Left hindlimb (tissue), 1 donor: Measurements from ENCODE around the gene ANO2.
A peak's percentile ranks its signal among the peaks of the same experiment; 100 is the strongest.

Experiments
- DNase-seq: peaks from one replicate; pipeline ENCODE4 v3.0.0-alpha.2; 2018

ANO2 gene

DNA sequence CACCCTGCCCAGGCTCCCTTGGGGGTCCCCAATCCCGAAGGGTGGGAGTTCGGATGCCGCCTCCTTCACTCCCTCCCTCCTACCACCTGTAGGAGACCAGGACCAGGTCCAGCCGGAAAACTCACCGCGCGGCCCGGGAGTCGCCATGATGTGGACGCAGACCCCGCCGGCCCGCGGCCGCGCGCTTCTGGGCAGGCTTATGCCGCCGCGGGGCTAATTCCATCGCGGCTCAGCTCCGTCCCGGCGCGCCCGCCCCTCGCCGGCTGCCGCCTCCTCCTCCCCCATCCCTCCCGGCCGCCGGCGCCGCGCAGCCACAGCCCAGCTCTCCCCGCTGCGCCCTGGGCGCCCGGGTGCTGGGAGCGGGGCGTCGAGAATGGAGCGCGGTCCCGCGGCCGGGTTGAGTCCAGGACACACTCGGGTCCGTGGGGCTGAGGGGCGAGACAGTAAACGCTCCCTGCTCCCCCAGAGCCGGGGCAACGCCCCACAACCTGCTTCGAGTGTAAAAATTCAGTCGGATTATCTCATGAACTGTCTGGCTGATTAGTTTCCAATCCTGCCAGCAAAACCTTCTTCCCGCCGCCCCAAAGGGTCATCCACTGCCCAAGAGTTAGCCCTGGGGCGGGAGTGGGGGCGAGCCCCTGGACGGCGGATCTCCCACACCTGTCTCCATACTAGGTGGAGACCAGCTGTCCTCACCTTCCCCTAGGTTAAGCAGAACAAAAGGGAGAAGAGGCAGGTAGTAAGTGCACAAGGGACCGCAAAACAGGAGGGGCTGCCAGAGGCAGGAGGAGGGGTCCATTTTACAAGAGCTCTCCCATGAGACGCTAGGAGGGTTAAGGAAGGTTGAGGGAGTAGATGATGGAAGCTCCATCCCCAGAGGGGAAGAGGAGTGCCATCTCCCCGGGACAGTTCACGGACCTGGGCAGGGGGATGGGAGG lies at the start of gene ANO2:
Gene ANO2, minus strand, starts transcription at position 189 of the 938 bp plus-strand sequence. Its CDS starts 42 bp downstream, at position 147.
- DNase-seq, result peak; percentile 49

DNA sequence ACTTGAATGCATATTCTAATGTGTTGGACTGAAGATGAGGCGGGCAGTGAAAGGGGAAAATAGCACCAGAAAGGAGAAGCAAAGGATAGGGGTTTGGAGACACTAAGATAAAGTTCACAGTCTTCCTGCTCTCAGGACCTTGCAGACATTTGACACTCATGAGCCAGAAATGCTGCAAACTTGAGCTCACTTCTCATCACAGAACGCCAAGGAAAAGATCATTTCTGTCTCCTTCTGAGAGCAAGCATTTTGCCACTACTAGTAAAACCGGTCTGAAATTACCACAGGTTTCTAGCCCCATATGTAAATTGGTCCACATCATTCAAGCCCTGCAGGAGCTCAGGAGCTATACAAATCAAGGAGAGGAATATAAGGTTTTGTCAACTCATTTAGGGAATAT lies 44.6 kb upstream of the ANO2 start:
- no peak for DNase-seq

DNA sequence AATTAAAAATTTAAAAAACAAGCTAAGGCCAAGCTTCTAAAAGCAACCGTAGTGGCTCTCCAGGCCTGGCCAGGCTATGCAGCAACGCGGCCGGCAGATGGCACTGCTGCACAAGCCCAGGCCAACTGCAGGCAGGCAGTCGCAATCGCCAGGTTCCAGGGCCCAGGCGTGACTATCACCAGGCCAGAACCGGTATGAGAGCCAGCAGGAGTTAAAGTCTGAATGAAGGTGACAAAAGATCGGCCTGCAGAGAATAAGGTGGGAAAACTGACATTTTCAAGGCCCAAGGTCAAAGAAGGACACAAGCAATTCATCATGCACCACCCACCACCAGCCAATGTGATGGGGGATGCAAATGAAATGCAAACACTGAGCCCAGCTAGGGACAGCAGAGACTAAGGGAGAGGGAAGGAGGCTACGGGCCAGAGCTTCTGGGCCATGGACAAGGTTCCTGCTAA lies 43.6 kb upstream of the ANO2 start:
- peak; percentile 69 for DNase-seq

DNA sequence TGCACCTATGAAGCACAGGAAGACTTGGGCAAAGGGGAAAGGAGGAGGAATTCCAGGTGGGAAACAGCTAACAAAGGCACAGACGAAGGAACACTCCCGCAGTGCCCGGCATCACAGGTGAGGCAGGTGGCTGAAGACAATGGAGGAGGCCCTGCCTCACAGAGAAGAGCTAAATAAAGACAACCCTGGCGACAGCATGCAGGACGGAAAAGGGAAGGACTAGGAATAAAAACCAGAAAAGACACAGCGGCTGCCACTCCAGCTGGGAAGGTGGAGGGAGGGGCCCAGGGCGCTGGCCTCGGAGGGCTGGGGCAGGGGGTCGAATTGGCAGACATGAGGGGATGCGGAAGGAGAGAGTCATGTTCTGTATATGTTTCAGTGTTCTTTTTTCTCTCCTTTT lies 43.0 kb upstream of the ANO2 start:
- no peak for DNase-seq

DNA sequence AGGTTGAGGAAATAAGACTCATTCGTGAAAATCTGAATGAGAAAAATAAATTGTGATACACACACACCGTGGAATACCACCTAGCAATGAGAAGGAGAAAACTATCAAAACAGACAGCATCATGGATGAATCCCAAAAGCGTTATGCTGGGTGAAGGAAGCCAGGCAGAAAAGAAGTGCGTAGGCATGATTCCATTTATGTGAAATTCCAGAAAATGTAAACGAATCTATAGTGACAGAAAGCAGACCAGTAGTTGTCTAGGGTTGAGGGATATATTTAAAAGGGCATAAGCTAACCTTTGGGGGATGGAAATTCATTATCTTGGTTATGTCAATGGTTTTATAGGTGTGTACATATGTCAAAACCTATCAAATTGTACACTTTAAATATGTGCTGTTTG lies 42.5 kb upstream of the ANO2 start:
- no peak for DNase-seq

DNA sequence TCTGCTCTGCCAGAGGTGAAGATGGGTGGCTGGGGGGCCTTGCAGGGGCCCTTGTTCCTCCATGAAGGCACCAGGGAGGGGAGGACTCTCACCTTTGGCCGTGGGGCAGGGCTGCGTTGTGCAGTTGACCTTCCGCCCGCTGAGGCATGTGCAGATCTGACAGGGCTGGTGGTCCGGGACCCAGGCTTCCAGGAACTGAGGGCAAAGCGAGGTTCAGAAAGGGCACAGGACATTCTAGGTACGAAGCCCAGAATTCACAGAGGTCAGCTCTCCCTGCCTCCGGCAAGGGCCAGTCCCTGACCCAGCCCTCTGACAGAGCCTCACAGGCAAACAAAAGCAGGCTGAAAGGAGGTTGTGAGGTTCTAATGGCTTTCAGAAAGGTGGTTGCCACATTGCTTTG lies 40.4 kb upstream of the ANO2 start:
- DNase-seq, result no peak

DNA sequence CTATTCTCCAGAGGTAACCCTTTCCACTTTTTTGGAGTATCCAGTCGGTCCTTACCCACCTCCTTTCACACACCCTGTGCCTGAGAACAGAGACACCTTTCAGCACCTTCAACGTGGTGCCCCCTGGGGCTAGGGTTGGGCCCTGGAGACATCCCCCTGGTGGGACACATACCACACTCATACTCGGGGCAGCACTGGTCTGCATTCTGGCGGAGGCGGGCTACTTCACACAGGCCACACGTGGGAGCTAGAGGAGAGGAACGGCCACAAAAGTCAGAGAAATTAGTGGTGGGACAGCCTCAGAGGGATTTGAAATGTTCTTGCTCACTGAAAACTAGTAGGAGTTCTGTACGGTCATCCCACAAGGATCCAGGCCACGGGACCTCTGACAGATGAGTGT lies 39.8 kb upstream of the ANO2 start:
- DNase-seq, result no peak

DNA sequence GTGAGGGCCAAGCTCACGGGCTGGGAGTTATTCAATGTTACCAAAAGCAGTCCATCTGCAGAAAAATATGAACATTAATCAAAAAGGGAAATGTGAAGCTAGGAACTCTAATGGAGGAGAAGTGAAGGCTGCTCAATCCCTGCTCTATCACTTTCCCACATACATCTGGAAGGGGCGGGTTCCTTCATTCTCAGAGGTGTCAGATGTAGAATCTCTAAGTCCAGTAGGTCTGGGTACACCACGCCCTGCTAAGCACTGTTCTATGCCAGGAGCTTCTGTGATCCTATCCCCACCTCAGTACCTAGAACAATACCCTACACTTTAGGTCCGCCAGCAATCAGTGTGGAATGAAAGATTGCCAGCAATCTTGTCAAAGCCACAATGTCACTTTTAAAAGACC lies 37.0 kb upstream of the ANO2 start:
- DNase-seq, result no peak

DNA sequence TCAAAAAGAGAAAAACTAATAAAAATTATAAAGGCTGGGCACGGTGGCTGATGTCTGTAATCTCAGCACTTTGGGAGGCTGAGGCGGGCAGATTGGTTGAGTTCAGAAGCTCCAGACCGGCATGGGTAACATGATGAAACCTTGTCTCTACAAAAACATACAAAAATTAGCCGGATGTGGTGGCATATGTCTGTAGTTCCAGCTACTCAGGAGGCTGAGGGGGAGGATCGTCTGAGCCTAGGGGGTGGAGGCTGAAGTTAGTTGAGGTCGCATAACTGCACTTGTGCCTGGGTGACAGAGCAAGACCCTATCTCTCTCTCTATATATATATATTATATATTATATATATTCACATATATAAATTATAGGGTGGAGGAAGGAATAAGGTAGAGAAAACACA lies 32.5 kb upstream of the ANO2 start:
- DNase-seq, result no peak

DNA sequence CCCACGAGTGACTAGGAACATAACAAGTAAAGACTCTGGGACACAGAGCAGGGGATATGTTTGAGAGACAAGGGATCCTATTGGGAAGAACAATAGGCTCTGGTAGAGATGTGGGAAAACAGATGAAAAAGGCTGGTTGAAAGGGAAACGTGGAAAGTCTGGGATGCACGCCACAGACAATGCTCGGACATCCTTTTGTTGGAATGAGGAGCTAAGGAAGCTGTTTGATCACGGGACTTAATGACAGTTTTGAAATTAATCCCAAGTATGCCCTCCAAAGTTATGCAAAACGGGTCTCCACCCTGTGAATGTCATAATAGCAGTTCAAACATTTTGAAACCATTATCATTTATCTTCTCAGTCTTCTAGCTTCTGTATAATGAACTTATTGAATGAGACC lies 31.7 kb upstream of the ANO2 start:
- DNase-seq, result no peak

DNA sequence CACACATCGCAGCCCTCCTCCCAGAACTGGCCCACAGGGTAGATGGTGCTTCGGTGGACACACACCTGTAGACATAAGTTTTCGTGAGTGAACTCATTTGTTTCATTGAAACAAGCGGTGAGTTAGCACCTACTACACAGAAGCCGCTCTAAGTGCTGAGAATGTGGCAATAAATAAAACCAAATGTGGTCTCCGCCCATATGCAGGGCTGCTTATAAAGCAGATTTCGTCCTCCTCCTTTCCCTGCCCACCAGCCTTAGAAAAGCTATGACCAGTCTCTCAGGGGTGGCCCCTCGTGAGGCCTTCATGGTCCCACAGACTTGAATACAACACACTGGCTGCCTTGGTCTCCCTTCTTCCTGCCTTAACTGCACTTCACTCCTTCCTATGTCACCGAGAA lies 31.1 kb upstream of the ANO2 start:
- no peak for DNase-seq

DNA sequence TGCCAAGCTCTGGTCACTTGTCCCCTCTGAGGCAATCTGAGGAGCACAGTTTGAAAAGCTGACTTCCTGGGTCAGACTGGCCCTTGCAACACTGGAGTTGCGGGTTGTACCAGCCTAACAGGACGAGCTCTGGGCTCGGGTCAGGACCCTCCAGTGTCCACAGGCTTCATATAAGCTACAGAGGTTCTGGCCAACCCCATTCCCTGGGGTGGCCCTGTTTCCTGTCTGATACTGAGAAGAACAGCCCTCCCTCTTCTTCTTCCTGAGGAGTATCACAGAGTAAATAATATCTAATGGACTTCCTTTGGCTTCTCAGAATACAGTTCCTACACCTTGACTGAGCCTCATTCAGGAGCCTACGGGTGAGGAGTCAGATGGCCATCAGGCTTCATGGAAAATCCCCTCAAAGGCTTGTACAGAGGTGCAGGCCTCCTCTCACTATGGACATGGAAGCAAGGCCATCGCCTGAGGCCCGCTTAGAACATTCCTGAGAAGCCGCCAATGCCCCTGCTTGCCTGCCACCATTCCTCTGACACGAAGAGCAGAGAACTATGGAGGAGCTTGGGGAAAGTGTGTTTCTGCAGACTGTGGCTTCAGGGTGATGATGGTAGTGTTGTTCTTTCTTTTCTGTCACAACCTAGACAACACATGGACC lies 28.5 kb upstream of the ANO2 start:
- DNase-seq, result no peak

DNA sequence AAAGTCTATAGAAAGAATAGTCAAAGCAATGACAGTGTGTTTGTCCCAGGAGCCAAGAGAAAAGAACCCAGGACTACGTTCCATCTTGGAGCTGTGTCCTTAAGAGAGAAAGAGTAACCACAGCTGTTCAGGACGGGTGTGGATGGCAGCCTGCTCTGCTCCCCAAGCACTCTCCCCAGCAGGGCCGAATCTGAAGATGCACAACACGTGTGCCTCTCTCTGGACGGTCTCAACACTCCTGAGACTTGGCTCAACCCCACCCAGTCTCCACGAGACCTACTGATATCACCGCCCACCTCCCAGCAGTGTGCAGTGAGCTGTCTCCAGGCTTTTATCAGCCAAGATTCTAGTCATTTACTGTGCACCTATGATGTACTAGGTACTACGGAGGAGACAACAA lies 27.3 kb upstream of the ANO2 start:
- no peak for DNase-seq

DNA sequence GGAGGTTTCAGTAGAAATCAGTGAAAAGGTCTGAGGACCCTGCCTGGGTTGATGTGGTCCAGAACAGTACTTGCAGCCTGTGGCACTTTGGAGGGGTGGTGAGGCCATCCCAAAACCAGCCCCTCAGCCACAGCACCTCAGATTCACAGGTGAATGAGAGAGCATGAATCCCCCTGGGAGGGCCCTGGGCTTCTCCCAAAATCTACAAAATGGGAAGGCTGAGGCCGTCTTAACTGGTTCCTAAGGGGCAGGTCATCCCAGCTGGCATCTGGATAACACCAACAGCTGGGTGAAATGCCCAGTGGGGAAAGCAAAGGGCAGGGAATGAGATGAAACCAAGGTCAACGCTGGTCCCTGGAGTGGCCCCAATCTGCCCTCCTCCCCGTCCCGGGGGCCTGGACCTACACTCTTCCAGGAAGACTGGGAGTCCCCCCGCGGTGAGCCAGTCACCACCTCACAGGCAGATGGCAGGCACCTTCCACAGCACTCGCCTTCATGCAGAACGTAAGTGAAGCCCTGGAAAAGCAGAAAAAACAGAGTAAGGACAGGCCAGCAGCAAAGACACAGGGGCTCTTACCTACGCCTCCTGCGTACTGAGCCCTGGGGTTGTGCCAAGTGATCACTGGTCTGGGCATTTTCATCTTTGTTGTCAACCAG lies 26.3 kb upstream of the ANO2 start:
- DNase-seq, result no peak

DNA sequence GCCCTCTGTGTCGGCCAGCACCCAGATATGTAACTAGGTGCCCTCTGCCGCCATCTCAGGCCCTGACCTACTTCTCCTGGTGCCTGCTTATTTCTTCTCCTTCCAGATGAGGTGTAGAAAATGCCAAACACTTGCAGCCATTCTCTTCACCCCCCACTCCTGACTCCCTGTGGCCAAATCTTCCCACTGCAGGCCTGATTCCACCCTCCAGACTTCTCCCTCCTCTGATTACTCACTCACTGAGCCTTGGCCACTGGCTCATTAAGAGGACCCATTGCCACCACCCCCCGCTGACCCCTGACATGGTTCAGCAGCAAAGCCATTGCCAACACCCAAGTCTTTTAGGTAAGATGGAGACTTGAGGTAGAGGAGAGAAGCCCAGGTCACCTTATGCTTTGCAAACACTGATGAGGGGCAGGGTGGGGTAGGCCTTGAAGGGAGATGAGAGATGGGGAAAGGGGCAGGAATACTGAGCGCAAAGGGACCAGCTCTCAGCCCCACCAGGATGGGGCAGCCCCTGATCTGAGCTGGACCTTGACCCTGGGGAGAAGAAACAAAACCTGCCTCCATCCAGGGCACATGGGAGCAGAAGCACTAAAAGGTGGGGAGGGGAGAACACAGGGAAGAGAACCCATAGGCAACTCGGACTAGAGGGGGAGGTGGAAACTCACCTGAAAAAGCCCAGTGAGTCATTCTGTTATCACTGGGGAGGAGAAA lies 25.1 kb upstream of the ANO2 start:
- no peak for DNase-seq

DNA sequence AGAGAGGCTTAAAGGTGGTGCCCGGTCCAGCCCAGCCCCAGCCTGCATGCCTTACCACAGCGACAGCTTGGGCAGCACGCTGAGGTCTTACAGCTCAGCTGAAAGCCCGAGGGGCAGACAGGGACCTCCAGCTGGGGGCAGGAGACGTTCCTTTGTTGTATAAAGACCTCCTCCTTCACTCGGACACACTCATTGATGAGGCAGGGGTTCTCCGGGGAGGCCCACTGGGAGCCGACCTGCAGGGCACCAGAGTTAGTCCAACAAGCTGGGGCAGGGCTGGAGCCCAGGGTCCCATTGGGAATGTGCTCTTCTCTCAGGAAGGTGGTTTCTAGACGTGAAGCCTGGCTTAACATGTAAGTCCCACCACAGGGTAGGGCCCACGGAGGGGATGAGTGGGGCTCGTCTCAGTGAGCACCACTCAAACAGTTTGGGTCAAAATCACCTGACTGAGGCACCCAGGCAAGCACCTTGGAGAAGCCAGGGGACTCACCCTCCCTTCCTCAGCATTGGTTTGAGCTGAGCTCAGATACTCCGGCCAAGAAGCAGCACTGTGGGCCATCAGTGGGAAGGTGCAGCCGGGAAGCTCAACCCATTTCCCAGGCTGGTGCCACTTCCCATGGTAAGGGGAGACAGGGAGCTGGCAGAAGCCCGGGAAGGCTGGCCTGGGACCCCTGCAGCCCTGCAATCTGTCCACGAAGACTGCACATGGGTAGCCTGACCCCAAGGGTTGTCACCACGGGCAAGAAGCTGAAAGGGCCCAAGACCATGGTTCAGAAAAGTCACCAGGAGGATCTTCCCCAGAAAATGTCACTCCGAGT lies 24.3 kb upstream of the ANO2 start:
- DNase-seq, result no peak

DNA sequence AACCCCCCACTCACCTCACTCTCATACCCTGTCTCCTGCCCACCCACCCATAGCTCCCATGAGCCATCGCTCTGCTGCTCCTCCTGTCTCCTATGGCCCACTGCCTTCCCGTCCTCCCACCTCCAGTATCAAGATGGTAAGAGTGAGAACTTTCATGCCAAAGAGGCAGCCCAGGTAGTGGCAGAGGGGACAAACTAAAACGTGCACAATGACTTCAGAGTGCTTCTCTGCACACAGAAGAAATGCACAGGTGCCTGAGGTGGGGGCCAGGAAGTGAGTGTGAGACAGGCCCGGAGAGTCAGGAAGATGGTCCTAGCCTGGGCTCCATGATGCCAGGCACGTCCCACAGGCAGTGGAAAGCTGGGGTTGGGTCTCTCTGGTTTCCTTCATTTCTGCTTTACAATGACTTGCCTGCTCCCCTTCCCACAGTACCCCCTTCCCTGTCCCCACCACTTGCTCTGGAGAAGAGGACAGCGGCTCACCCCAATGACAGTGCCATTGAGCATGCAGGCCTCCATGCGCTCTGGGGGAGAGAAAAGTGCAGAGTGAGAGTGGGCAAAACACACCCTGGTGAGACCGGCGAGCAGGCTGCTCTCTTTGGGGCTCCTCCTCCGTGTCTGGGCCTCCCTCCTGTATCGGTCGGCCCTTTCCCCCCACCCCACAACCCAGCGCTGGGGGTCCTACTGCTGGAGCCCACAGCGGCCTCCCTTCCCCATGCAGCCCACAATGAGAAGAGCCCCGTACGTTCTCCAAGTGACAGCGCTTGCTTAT lies 22.8 kb upstream of the ANO2 start:
- DNase-seq, result no peak

DNA sequence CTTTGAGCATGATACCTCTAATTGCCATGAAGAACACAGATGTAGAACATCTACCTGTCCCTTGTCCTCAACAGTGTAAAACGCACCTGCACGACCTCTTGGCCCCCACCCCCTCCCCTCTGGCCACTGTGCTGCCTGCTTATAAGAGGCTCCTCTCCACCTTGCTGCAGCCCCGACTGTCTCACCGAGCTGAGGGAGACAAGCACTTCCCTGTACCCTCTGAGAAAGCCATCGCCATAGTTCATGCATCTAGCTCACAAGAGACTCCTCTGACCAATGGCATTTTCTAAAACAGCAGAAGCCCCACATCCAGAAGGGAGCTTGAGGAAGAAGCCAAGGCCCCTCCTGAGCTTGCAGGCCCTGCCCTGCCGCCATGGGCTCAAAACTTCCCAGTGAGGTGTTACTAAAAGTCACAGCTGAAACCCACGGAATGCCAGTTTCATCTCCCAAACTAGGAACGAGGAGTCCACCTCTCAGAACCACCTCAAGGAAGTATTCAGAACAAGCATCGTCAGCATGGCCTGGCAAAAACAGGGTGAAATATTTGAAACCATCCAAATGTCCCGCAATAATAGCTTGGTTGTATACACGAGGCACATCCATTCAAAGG lies 21.5 kb upstream of the ANO2 start:
- no peak for DNase-seq

DNA sequence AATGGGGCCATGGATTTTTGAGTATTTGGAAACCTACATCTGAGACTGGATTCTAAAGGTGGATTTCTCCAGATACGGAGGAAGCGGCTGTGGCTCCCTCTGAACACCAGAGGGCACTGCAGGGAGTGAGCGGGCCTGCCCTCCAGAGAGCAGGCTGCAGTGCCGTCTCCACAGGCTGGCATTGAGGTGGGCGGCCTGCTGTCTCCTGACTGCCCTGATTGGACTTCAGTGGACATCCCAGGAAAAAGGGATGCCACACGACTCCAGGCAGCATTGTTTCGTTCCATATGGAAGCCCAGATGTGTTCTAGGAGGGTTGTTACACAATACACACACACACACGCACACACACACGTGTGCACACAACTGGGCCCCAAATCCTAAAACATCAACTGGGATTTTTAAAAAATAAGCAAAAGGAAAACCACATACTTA lies 20.9 kb upstream of the ANO2 start:
- no peak for DNase-seq
